HepG2 (cell line): Measurements from ENCODE around the gene LPO. TPM values are rescaled to one million over a fixed set of nuclear protein-coding genes. Genes with fewer than 3 reads are reported as not detected.

ENCODE experiments used
- ATF2 ChIP-seq: sonication (generic); formaldehyde crosslinking; IDR thresholded peaks from 2 replicates; pipeline ENCODE4 v1.4.0; 2020; ENCODE audit warnings: missing genetic modification reagents
- CBX5 ChIP-seq: sonication (generic); formaldehyde crosslinking; IDR thresholded peaks from 2 replicates; pipeline ENCODE4 v1.4.0; 2020; ENCODE audit warnings: missing genetic modification reagents, borderline replicate concordance
- DMAP1 ChIP-seq: IDR thresholded peaks from 2 replicates; pipeline ENCODE4 v1.6.1; 2016
- ELF4 ChIP-seq: sonication (generic); formaldehyde crosslinking; IDR thresholded peaks from 2 replicates; pipeline ENCODE4 v1.5.0; 2020; ENCODE audit warnings: missing genetic modification reagents, mild to moderate bottlenecking, moderate library complexity, borderline replicate concordance
- FOSL2 ChIP-seq: sonication (generic); formaldehyde crosslinking; IDR thresholded peaks from 2 replicates; pipeline ENCODE4 v1.4.0; 2020; ENCODE audit warnings: missing genetic modification reagents
- FOXC1 ChIP-seq: sonication (generic); formaldehyde crosslinking; IDR thresholded peaks from 2 replicates; pipeline ENCODE4 v1.8.0; 2022; ENCODE audit warnings: mild to moderate bottlenecking, missing genetic modification reagents, borderline replicate concordance
- GABPB1 ChIP-seq: IDR thresholded peaks from 2 replicates; pipeline ENCODE4 v1.6.1; 2016; ENCODE audit warnings: mild to moderate bottlenecking, missing genetic modification reagents, moderate library complexity, missing compliant biosample characterization
- GATAD2A ChIP-seq: IDR thresholded peaks from 2 replicates; pipeline ENCODE4 v1.6.1; 2016
- HCFC1 ChIP-seq: fragments of 150-350 bp; IDR thresholded peaks from 2 replicates; pipeline ENCODE4 v1.6.1; 2014; ENCODE audit warnings: low read depth, low read length
- HMGXB4 ChIP-seq, 2 experiments: sonication (generic) in 1 of 2; formaldehyde crosslinking in 1 of 2; IDR thresholded peaks; 2 replicates each; pipeline versions ENCODE4 v1.4.0 to v1.6.1; 2018 to 2020; ENCODE audit warnings: missing genetic modification reagents in 2 of 2, borderline replicate concordance in 1 of 2, low read depth in 1 of 2, mild to moderate bottlenecking in 1 of 2, missing biosample characterization in 1 of 2
- KDM6A ChIP-seq: IDR thresholded peaks from 2 replicates; pipeline ENCODE4 v1.6.1; 2016; ENCODE audit warnings: low read depth
- NCOA2 ChIP-seq: sonication (generic); formaldehyde crosslinking; IDR thresholded peaks from 2 replicates; pipeline ENCODE4 v1.8.0; 2022; ENCODE audit warnings: inconsistent platforms
- RXRA ChIP-seq: sonication (generic); formaldehyde crosslinking; IDR thresholded peaks from 2 replicates; pipeline ENCODE4 v1.5.1; 2020; ENCODE audit warnings: missing genetic modification reagents
- SMC3 ChIP-seq: IDR thresholded peaks from 2 replicates; pipeline ENCODE4 v1.6.1; 2011; ENCODE audit warnings: low read length, improper control_type of control experiment
- SNRNP70 ChIP-seq: fragments of 200-400 bp; formaldehyde crosslinking; IDR thresholded peaks from 2 replicates; pipeline ENCODE4 v1.6.1; 2017; ENCODE audit warnings: mild to moderate bottlenecking, low read depth, low read length, moderate library complexity
- SP1 ChIP-seq, 2 experiments: fragments of 450-650 bp in 1 of 2; sonication (generic) in 1 of 2; formaldehyde crosslinking in 1 of 2; IDR thresholded peaks; 2 replicates each; pipeline versions ENCODE4 v1.4.0 to v1.6.1; 2016 to 2020; ENCODE audit warnings: missing genetic modification reagents in 1 of 2
- TAF1 ChIP-seq: sonication (generic); formaldehyde crosslinking; IDR thresholded peaks from 2 replicates; pipeline ENCODE4 v1.4.0; 2020; ENCODE audit warnings: missing genetic modification reagents
- TEAD3 ChIP-seq: optimal IDR thresholded peaks from 2 replicates; pipeline ENCODE3; 2016; ENCODE audit warnings: borderline replicate concordance
- TFE3 ChIP-seq: IDR thresholded peaks from 2 replicates; pipeline ENCODE4 v1.6.1; 2016
- XRCC5 ChIP-seq: fragments of 200-400 bp; formaldehyde crosslinking; optimal IDR thresholded peaks from 2 replicates; pipeline ENCODE3; 2017; ENCODE audit warnings: mild to moderate bottlenecking, low read length
- ZFYVE20 ChIP-seq: sonication (generic); formaldehyde crosslinking; IDR thresholded peaks from 2 replicates; pipeline ENCODE4 v1.8.0; 2023; ENCODE audit warnings: low read depth, mild to moderate bottlenecking, moderate library complexity, missing genetic modification reagents, borderline replicate concordance
- ZNF362 ChIP-seq: sonication (generic); formaldehyde crosslinking; IDR thresholded peaks from 2 replicates; pipeline ENCODE4 v1.4.0; 2020; ENCODE audit warnings: missing genetic modification reagents, mild to moderate bottlenecking, borderline replicate concordance
- ZNF678 ChIP-seq: sonication (generic); formaldehyde crosslinking; IDR thresholded peaks from 2 replicates; pipeline ENCODE4 v1.4.0; 2020; ENCODE audit warnings: mild to moderate bottlenecking, missing genetic modification reagents
- polyA plus RNA-seq, 8 experiments: library from polyadenylated mRNA; depleted of rRNA in 3 of 8; stranded (reverse) in 7 of 8; unstranded in 1 of 8; fragments of >200 nt; fragmentation: Illumina TruSeq in 4 of 8; extraction: Trizol in 4 of 8; gene quantifications; 2 replicates each; pipeline versions ENCODE4 v1.2.1 to v1.2.3, GENCODE V29; 2011 to 2016; ENCODE audit warnings: low read depth in 4 of 8, missing spikeins in 1 of 8, mixed read lengths in 1 of 8; ENCODE audit not compliant: insufficient read depth in 1 of 8
- total RNA-seq, 5 experiments: library from RNA; depleted of rRNA; stranded (reverse); fragments of >200 nt; fragmentation: Illumina TruSeq; extraction: Trizol; gene quantifications; 2 replicates each; pipeline ENCODE4 v1.2.3, GENCODE V29; 2016; ENCODE audit warnings: low read depth in 1 of 5

The LPO gene
- total and polyA plus RNA-seq, 2 of the 13 experiments (the other 11 are each of a cell fraction or from before 2014, with no cell fraction given), result not detected

GRCh38 chr17:58308173-58308984, 70.0 kb downstream of the LPO start (continued):
- TF ChIP-seq ZNF362 (CRISPR knock-in tag) (0 out of 2 replicates have a peak, but pooled peaks have one; percentile 28), ZNF678 (CRISPR knock-in tag) (peak; percentile 60; the same call in 1 of the 2 replicates), SNRNP70 (no peak), ATF2 (0 out of 2 replicates have a peak, but pooled peaks have one; percentile 35), XRCC5 (peak; percentile 95), SP1 (IDR thresholded peaks at IDR 0.05) (no peak), SP1 (CRISPR knock-in tag; IDR thresholded peaks at IDR 0.05) (0 out of 2 replicates have a peak, but pooled peaks have one; percentile 40), DMAP1 (CRISPR knock-in tag) (no peak), HCFC1 (no peak), FOSL2 (CRISPR knock-in tag) (peak; percentile 23; the same call in 1 of the 2 replicates), ELF4 (no peak), ZFYVE20 (no peak), TAF1 (CRISPR knock-in tag) (no peak), GATAD2A (0 out of 2 replicates have a peak, but pooled peaks have one; percentile 19), CBX5 (CRISPR knock-in tag) (0 out of 2 replicates have a peak, but pooled peaks have one; percentile 10), NCOA2 (CRISPR knock-in tag) (0 out of 2 replicates have a peak, but pooled peaks have one; percentile 14), KDM6A (CRISPR knock-in tag) (no peak), SMC3 (peak; percentile 43; the same call in 1 of the 2 replicates), TFE3 (CRISPR knock-in tag) (no peak), TEAD3 (peak; percentile 36), RXRA (CRISPR knock-in tag) (0 out of 2 replicates have a peak, but pooled peaks have one; percentile 52), FOXC1 (CRISPR knock-in tag) (0 out of 2 replicates have a peak, but pooled peaks have one; percentile 10), GABPB1 (CRISPR knock-in tag) (peak; percentile 34; the same call in 1 of the 2 replicates), HMGXB4 (CRISPR knock-in tag; IDR thresholded peaks at IDR 0.05; ENCODE audit: borderline replicate concordance in 1 of 2, low read depth in 1 of 2) (peak; percentile 43 to 84; a peak in 2 of 4 replicates)
